SK-N-SH treated with all-trans-retinoic acid at 6 μM for 48 hours (cell line): ENCODE data around the gene RNASET2.

Experiments used
- ATAC-seq: fragments of 200-7000 bp; cut with Tn5 transposase; 3 replicates; pipeline ENCODE4 v1.9.1; 2020; ENCODE audit warnings: mild to moderate bottlenecking, moderate library complexity
- ARNTL ChIP-seq: fragments of 450-650 bp; formaldehyde crosslinking; IDR thresholded peaks from 2 replicates; pipeline ENCODE4 v1.5.0; 2020; ENCODE audit warnings: low read depth, mild to moderate bottlenecking, moderate library complexity, borderline replicate concordance
- BACH2 ChIP-seq: fragments of 250-450 bp; sonication (Bioruptor Pico); IDR thresholded peaks from 2 replicates; pipeline ENCODE4 v1.9.0; 2021; ENCODE audit warnings: mild to moderate bottlenecking, borderline replicate concordance
- CSDC2 ChIP-seq: fragments of 250-450 bp; sonication (Bioruptor Pico); IDR thresholded peaks from 2 replicates; pipeline ENCODE4 v1.5.0; 2020; ENCODE audit warnings: mild to moderate bottlenecking, moderate library complexity
- ESRRG ChIP-seq: fragments of 250-450 bp; sonication (Bioruptor Pico); IDR thresholded peaks from 2 replicates; pipeline ENCODE4 v1.6.1; 2021; ENCODE audit warnings: mild to moderate bottlenecking
- GLIS3 ChIP-seq: fragments of 250-450 bp; sonication (Bioruptor Pico); IDR thresholded peaks from 2 replicates; pipeline ENCODE4 v1.5.0; 2020; ENCODE audit warnings: mild to moderate bottlenecking, moderate library complexity
- ISL1 ChIP-seq: fragments of 250-450 bp; sonication (Bioruptor Pico); IDR thresholded peaks from 2 replicates; pipeline ENCODE4 v2.1.2; 2022; ENCODE audit warnings: mild to moderate bottlenecking, moderate library complexity
- OSR1 ChIP-seq: fragments of 250-450 bp; sonication (Bioruptor Pico); IDR thresholded peaks from 2 replicates; pipeline ENCODE4 v1.8.0; 2022; ENCODE audit warnings: moderate library complexity, mild to moderate bottlenecking, inconsistent platforms
- PPARA ChIP-seq: fragments of 250-450 bp; sonication (Bioruptor Pico); IDR thresholded peaks from 2 replicates; pipeline ENCODE4 v1.5.0; 2020; ENCODE audit warnings: mild to moderate bottlenecking, borderline replicate concordance
- RARB ChIP-seq: fragments of 250-450 bp; sonication (Bioruptor Pico); IDR thresholded peaks from 2 replicates; pipeline ENCODE4 v1.8.0; 2021; ENCODE audit warnings: mild to moderate bottlenecking, moderate library complexity
- TCF4 ChIP-seq: fragments of 250-450 bp; sonication (Bioruptor Pico); IDR thresholded peaks from 2 replicates; pipeline ENCODE4 v1.8.0; 2021; ENCODE audit warnings: mild to moderate bottlenecking, moderate library complexity, borderline replicate concordance
- TOX ChIP-seq: fragments of 250-450 bp; sonication (Bioruptor Pico); IDR thresholded peaks from 2 replicates; pipeline ENCODE4 v1.8.0; 2021; ENCODE audit warnings: mild to moderate bottlenecking, moderate library complexity, borderline replicate concordance
- ZFP3 ChIP-seq: fragments of 250-450 bp; sonication (Bioruptor Pico); IDR thresholded peaks from 2 replicates; pipeline ENCODE4 v1.5.0; 2020; ENCODE audit warnings: mild to moderate bottlenecking, moderate library complexity
- ZFP30 ChIP-seq: fragments of 450-650 bp; formaldehyde crosslinking; IDR thresholded peaks from 2 replicates; pipeline ENCODE4 v1.5.0; 2022; ENCODE audit warnings: mild to moderate bottlenecking, moderate library complexity
- ZNF565 ChIP-seq: fragments of 450-650 bp; formaldehyde crosslinking; conservative IDR thresholded peaks from 2 replicates; pipeline ENCODE4 v1.5.0; 2020; ENCODE audit warnings: low read depth, mild to moderate bottlenecking, moderate library complexity
- ZNF8 ChIP-seq: fragments of 450-650 bp; formaldehyde crosslinking; IDR thresholded peaks from 2 replicates; pipeline ENCODE4 v1.5.0; 2020; ENCODE audit warnings: mild to moderate bottlenecking, moderate library complexity
- TF ChIP-seq, protein P1 (sequence below): fragments of 250-450 bp; sonication (Bioruptor Pico); IDR thresholded peaks from 2 replicates; pipeline ENCODE4 v1.5.0; 2020; ENCODE audit warnings: mild to moderate bottlenecking, moderate library complexity
- TF ChIP-seq, protein P2 (sequence below): fragments of 250-450 bp; sonication (Bioruptor Pico); IDR thresholded peaks from 2 replicates; pipeline ENCODE4 v1.5.1; 2021; ENCODE audit warnings: mild to moderate bottlenecking, moderate library complexity
- TF ChIP-seq, protein P3 (sequence below): fragments of 250-450 bp; sonication (Bioruptor Pico); IDR thresholded peaks from 2 replicates; pipeline ENCODE4 v1.8.0; 2021; ENCODE audit warnings: low read depth, mild to moderate bottlenecking, moderate library complexity, borderline replicate concordance
- TF ChIP-seq, protein P4 (sequence below): fragments of 250-450 bp; sonication (Bioruptor Pico); IDR thresholded peaks from 2 replicates; pipeline ENCODE4 v1.5.1; 2020; ENCODE audit warnings: low read depth, mild to moderate bottlenecking, moderate library complexity

The RNASET2 gene

DNA sequence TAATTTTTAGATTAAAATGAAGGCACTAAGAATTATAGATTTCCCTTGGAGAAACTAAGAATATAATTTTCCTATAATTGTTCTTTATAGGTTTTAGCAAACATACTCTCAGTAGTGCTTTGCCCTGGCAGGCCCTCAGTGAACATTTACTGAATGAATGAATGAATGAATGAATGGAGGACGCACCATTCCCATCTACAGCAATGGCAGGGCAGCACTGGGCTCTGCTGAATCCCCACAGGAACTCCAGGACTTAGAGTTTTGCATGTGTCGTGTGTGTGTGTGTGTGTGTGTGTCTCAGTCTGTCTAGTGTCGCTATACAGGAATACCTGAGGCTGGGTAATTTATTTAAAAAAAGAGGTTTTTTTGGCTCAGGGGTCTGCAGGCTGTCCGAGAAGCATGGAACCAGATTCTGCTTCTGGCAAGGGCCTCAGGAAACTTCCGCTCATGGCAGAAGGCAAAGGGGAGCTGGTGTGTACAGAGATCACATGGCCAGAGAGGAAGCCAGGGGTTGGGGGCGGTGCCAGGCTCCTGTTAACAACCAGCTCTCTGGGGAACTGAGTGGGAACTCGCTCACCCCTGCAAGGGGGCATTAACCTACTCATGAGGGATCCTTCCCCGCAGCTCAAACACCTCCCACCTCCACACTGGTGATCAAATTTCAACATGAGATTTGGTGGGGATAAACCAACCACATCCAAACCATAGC lies 20.1 kb downstream of the RNASET2 start:
- no peak for ATAC-seq
- TF ChIP-seq ISL1 (CRISPR knock-in tag) (no peak), ZFP30 (CRISPR knock-in tag) (no peak)

DNA sequence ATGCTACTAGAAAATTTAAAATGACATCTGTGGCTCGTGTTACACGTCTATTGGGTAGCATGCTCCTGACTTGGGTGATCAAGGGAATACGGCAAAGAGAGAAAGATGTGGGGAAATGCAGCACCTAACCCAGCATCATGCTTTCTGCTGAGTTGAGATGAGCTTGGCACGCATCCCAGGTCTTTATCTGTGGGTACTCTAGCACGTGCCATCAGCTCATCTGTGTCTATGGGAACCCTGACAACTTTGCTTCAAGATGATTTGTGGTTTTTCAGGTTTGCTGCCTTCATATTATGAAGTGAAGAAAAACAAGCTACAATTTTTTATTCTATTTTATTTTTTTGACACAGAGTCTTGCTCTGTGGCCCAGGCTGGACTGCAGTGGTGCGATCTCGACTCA lies 21.0 kb downstream of the RNASET2 start:
- TF ChIP-seq TOX (CRISPR knock-in tag): no peak
- no peak for TF ChIP-seq CSDC2
- TF ChIP-seq, protein P1, sequence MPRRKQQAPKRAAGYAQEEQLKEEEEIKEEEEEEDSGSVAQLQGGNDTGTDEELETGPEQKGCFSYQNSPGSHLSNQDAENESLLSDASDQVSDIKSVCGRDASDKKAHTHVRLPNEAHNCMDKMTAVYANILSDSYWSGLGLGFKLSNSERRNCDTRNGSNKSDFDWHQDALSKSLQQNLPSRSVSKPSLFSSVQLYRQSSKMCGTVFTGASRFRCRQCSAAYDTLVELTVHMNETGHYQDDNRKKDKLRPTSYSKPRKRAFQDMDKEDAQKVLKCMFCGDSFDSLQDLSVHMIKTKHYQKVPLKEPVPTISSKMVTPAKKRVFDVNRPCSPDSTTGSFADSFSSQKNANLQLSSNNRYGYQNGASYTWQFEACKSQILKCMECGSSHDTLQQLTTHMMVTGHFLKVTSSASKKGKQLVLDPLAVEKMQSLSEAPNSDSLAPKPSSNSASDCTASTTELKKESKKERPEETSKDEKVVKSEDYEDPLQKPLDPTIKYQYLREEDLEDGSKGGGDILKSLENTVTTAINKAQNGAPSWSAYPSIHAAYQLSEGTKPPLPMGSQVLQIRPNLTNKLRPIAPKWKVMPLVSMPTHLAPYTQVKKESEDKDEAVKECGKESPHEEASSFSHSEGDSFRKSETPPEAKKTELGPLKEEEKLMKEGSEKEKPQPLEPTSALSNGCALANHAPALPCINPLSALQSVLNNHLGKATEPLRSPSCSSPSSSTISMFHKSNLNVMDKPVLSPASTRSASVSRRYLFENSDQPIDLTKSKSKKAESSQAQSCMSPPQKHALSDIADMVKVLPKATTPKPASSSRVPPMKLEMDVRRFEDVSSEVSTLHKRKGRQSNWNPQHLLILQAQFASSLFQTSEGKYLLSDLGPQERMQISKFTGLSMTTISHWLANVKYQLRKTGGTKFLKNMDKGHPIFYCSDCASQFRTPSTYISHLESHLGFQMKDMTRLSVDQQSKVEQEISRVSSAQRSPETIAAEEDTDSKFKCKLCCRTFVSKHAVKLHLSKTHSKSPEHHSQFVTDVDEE (CRISPR knock-in tag): no peak
- no peak for TF ChIP-seq ZNF8 (CRISPR knock-in tag)
- no peak for TF ChIP-seq OSR1 (CRISPR knock-in tag)
- no peak for TF ChIP-seq ARNTL (CRISPR knock-in tag)
- TF ChIP-seq ZFP30 (CRISPR knock-in tag): no peak
- TF ChIP-seq BACH2: no peak
- no peak for TF ChIP-seq TCF4 (CRISPR knock-in tag)
- TF ChIP-seq, protein P2, sequence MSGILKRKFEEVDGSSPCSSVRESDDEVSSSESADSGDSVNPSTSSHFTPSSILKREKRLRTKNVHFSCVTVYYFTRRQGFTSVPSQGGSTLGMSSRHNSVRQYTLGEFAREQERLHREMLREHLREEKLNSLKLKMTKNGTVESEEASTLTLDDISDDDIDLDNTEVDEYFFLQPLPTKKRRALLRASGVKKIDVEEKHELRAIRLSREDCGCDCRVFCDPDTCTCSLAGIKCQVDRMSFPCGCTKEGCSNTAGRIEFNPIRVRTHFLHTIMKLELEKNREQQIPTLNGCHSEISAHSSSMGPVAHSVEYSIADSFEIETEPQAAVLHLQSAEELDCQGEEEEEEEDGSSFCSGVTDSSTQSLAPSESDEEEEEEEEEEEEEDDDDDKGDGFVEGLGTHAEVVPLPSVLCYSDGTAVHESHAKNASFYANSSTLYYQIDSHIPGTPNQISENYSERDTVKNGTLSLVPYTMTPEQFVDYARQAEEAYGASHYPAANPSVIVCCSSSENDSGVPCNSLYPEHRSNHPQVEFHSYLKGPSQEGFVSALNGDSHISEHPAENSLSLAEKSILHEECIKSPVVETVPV: no peak
- TF ChIP-seq ISL1 (CRISPR knock-in tag): no peak
- TF ChIP-seq GLIS3 (CRISPR knock-in tag): no peak
- no peak for TF ChIP-seq ZNF565 (CRISPR knock-in tag)
- no peak for TF ChIP-seq ESRRG (CRISPR knock-in tag)
- TF ChIP-seq, protein P3, sequence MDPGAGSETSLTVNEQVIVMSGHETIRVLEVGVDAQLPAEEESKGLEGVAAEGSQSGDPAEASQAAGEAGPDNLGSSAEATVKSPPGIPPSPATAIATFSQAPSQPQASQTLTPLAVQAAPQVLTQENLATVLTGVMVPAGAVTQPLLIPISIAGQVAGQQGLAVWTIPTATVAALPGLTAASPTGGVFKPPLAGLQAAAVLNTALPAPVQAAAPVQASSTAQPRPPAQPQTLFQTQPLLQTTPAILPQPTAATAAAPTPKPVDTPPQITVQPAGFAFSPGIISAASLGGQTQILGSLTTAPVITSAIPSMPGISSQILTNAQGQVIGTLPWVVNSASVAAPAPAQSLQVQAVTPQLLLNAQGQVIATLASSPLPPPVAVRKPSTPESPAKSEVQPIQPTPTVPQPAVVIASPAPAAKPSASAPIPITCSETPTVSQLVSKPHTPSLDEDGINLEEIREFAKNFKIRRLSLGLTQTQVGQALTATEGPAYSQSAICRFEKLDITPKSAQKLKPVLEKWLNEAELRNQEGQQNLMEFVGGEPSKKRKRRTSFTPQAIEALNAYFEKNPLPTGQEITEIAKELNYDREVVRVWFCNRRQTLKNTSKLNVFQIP (CRISPR knock-in tag): no peak
- no peak for TF ChIP-seq PPARA (CRISPR knock-in tag)
- TF ChIP-seq, all 23 proteins: peak for 0
- no peak for ATAC-seq

DNA sequence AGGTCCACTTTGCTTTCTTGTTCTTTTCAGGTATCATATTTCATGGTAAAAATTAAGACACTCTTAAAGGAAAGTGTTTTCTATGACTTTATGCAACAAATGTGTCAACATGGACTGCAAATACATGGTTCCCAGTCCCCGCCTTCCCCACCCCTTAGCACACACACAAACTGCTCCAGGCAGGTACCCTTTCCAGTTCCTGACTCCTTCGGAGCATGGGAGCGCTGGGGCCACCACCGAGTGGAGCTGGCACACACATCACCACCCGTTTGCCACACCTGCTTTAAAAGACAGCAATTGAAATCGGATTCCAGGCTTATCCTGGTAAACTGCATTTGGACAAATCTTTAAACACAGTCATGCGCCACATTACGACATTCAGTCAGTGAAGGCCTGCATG lies 22.2 kb downstream of the RNASET2 start:
- no peak for TF ChIP-seq PPARA (CRISPR knock-in tag)
- TF ChIP-seq ZNF8 (CRISPR knock-in tag): no peak
- TF ChIP-seq RARB: no peak
- no peak for TF ChIP-seq ZFP3 (CRISPR knock-in tag)
- TF ChIP-seq ZNF565 (CRISPR knock-in tag): no peak
- no peak for TF ChIP-seq CSDC2
- no peak for TF ChIP-seq TOX (CRISPR knock-in tag)
- TF ChIP-seq, protein P1 (CRISPR knock-in tag): no peak
- TF ChIP-seq, protein P4, sequence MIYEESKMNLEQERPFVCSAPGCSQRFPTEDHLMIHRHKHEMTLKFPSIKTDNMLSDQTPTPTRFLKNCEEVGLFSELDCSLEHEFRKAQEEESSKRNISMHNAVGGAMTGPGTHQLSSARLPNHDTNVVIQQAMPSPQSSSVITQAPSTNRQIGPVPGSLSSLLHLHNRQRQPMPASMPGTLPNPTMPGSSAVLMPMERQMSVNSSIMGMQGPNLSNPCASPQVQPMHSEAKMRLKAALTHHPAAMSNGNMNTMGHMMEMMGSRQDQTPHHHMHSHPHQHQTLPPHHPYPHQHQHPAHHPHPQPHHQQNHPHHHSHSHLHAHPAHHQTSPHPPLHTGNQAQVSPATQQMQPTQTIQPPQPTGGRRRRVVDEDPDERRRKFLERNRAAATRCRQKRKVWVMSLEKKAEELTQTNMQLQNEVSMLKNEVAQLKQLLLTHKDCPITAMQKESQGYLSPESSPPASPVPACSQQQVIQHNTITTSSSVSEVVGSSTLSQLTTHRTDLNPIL (CRISPR knock-in tag): no peak
- TF ChIP-seq, protein P3 (CRISPR knock-in tag): no peak
- TF ChIP-seq, all 23 proteins: peak for 0
- ATAC-seq: no peak
